HG03432 (cell line): Measurements from ENCODE around the gene ANKEF1.

Experiments used
- ATAC-seq: cut with Tn5 transposase; IDR thresholded peaks from one replicate; pipeline ENCODE4 v1.9.1; 2021; ENCODE audit warnings: mild to moderate bottlenecking, moderate library complexity; ENCODE audit not compliant: unreplicated experiment

ANKEF1 gene

GRCh38 chr20:10078403-10078802, 43.6 kb downstream of the ANKEF1 start:
- no peak for ATAC-seq

GRCh38 chr20:10079964-10080363, 45.2 kb downstream of the ANKEF1 start:
- no peak for ATAC-seq

GRCh38 chr20:10080574-10080973, 45.8 kb downstream of the ANKEF1 start:
- ATAC-seq, result no peak

- ATAC-seq, result peak; percentile 6
Observed at GRCh38 chr20:10089871-10090587, 55.2 kb downstream of the ANKEF1 start.

GRCh38 chr20:10090588-10091166, 55.9 kb downstream of the ANKEF1 start:
- ATAC-seq, result peak; percentile 89

- ATAC-seq, result no peak
Observed at GRCh38 chr20:10093087-10093591, 58.4 kb downstream of the ANKEF1 start.

GRCh38 chr20:10094566-10095173, 59.9 kb downstream of the ANKEF1 start:
- no peak for ATAC-seq

- no peak for ATAC-seq
Observed at GRCh38 chr20:10096790-10097189, 62.0 kb downstream of the ANKEF1 start.

- ATAC-seq, result no peak
Observed at GRCh38 chr20:10105046-10105445, 70.3 kb downstream of the ANKEF1 start.
